ENCODE measurements around the gene AGFG2.

AGFG2 gene

DNA sequence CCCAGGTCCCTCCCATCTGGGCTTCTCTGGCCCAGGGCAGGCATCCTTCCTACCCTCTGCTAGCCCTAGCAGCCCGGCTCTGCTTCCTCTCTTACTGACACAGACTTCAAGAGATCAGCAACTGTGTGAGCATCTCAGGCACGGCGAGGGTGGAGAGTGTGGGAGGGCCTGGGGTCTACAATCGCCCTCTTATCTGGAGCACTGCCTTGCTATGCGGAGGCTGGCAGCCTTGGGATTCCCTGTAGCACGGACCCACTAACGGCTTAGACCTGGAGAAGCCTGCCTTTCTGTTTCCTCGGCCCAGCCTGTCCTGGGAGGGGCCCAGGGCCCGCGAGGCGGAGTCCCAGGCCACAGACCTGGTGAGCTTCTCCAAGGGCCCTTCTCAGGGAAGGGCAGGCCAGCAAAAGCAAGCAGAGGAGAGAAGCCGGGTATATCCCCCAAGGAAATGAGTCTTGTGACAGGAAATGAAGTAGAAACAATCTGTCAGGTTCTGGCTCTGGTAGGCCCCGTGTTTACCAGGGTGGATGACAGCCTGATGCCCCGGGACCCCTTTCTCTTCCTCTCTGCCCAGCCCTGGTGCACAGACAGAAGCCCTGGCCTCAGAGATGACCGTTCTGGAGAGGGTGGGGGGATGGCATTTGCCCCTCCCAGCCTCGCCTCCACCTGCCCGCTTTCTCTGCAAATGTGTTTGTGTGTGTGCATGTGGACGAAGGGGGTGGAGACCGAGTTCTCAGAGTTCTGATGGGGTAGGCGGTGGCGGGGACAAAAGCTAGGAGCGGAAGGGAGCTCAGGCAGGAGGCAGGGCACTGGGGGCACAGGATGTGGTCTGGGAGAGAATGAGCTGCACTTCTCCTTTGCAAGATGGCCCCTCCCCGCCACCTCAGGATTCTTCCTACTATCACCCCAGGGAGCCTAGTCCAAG, 44.4 kb downstream of the AGFG2 start:
- DNase-seq (ENCODE audit: low spot score) (peak; percentile 58), FAIRE-seq (no peak)

DNA sequence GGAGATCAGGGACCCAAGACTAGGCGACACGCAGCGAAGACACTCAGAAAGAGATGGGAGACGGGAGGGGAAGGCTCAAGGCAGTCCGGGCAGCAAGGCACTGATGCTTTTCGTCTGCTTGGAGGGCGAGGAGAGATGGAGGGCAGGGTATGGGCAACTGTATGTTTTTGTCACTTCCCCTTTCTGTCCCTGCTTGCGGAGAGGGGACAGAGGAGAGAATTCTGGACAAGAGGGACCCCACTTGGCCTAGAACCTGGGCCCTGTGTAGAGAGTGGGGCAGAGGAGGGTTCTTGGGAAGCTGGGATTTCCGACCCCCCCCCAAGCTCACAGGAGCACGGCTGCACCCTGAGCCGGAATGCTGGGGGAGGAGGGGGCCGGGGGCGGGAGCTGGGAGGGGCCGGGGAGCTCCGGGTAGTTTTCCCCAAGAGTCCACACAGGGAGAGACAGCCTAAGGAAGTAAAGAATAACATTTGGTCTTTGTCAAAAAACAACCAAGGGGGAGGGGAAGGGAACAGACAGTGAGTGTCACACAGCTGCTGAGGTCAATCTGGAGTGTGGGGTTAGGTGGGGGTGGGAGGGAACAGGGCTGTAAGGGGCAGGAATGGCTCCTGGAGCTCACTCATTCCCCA, 45.2 kb downstream of the AGFG2 start:
- peak; percentile 48 for FAIRE-seq

DNA sequence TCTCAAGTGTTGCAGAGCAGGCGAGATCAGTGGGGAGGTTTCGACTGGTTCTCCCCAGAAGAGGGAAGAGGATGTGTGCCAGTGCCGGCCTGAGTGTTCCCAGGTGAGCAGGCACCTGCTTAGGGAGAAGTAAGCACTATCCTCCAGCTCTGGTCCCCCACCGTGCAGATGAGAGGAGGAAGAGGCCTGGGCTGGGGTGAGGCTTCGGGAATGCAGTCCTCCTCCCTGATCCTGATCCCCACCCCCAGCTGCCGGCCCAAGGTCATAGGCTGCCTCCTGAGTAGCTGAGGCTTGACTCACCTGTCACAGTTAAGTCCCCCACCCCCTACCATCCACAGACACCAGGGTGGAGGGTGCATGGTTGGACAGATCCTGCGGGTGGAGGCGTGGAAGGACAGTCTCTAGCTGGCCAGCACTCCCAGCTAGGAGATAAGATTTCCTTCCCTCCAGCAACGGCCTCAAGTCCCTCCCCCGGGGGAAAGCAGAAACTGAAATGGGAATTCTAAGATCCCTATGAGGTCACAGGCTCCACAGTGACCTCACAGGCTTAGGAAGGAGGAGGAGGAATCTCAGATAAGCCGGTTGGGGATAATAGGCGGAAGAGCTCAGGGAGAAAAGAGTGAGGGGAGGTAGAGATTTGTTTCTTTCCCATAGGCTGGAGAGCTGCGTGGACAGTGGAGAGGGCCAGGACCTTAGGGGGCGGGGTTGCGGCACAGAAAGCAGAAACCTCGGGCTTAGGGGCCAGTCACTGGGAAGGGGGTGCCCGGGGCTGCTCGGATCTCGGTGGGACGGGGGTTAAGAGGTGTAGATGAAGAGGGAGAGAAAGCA, 45.9 kb downstream of the AGFG2 start:
- DNase-seq (ENCODE audit: low spot score) (peak; percentile 68), FAIRE-seq (peak; percentile 92)

More for the DNA sequence above, 45.2 kb downstream of the AGFG2 start:
- DNase-seq (ENCODE audit: low spot score), result peak; percentile 57

DNA sequence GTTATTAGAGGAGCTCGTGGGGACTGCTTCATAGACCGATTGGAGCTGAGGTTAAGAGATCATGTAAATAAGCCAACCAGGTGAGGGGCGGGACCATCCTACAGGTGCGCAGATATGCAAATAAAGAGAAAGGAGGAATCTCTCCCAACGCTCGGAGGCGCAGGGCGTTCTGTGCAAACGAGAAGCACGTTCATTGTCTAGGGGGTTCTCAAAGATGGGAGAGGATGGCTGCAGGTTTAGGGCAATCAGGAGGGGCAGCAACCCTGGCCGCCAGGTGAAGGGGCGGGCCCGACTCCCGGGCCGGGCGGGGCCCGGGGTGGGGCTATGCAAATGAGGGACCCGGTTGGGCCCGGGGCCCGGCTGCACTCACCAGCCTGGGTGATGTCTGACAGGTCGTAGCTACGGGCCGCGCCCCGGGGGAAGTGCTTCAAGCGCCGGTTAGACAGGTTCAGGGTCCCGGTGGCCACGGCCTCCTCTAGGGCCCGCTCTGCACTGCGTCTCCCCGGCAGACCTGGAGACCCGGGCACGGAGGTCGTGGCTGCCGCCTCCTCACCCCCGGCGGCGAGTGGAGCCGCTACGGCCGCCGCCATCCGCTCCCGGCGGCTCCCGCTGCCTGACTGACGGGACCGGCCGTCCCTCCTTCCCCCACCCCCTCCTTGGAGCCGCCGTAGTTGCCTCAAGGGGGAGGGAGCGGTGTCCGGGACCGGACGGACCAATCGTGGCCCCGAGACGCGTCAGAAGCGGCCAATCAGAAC, 46.7 kb downstream of the AGFG2 start, which contains the start of gene LRCH4:
TSS of gene LRCH4 (minus strand) at position 619 of the 755 bp plus-strand sequence. CDS start at position 590, 29 bp downstream.
- FAIRE-seq (no peak), DNase-seq (ENCODE audit: low spot score) (peak; percentile 88)

DNA sequence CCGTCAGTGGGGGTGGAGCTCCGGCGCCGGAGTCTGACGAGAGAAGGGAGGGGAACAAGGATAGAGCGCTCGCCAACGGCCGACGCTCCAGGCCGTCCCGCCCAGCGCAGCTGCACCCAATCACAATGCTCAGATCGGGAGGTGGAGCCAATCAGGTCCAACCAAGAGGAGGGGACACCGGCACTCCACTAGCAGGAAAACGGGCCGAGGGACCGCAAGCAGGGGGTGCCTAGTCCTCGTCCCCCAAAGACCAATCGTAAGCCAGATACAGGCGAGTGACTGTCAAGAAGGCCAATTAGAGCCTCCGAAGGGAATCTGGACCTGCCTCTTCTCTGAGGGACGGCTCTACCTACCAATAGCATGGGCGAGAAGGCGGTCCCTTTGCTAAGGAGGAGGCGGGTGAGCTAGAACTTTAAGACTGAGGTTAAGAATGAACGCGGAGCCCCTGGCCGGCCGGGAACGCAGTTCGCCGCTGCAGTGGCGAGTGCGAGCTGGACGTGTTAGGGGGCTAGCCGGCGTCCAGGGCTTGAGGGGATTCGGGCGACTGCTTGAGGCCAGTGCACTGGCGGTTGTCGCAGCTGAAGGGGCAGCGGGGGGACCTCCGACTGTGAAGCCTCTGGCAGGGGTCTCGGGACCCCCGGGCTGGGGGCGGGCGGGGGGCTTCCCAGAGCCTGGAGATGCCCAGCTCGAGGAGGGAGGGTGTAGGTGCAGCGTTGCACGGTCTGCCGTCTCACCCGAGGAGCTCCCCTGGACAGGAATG, 47.4 kb downstream of the AGFG2 start, which contains the start of gene FBXO24:
TSS of gene FBXO24 (plus strand) at position 63 of the 760 bp plus-strand sequence. CDS start at position 361, 298 bp downstream.
- DNase-seq (ENCODE audit: low spot score) (peak; percentile 100), FAIRE-seq (peak; percentile 99)

DNA sequence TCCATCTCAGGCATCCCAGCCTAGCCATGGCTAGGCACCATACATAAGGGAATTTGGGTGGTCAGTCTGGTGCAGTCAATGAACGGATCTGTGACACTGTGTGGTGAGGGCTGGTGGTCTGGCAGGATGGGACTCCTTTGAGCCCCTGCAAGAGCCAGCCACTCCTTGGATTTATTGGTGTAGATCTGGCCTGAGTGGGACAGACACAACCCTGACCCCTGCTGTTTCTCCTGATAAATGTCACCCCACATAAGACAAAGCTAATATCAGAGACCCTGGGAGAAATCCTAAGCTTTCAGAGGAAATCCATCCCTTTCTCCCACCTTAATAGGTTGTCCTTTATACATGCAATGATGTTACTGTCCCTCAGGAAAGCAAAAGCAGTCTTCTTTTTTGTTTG, 49.4 kb downstream of the AGFG2 start:
- DNase-seq (ENCODE audit: low spot score) (peak; percentile 45), FAIRE-seq (no peak)

DNA sequence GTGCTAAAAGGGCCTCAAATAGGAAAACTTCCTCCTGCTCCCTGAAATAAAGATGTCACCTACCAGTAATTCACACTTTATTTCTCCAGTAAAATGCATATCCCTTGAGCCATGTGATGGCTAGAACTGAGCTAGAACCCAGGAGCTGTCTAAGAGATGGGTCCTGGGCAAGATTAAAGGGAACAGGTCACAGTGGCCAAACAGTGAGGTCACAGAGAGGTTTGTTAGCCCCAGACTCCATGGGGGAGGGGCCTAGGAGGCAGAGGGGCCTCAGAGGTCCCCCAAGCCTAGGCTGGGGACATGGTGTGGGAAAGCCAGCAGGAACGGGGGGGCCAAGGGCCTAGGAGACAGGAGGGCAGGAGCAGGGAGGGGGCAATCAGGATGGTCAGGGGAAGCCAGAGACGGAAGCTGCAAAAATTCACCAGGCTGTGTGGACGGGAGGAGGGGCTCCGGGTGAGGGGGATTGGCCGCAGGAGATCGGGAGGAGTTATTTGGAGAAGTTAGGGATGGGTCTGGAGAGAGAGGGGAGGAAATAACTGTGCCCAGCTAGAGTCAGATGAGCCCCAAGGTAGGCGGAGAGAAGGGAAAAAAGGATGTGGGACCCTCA, 50.4 kb downstream of the AGFG2 start:
- DNase-seq (ENCODE audit: low spot score) (no peak), FAIRE-seq (no peak)

DNA sequence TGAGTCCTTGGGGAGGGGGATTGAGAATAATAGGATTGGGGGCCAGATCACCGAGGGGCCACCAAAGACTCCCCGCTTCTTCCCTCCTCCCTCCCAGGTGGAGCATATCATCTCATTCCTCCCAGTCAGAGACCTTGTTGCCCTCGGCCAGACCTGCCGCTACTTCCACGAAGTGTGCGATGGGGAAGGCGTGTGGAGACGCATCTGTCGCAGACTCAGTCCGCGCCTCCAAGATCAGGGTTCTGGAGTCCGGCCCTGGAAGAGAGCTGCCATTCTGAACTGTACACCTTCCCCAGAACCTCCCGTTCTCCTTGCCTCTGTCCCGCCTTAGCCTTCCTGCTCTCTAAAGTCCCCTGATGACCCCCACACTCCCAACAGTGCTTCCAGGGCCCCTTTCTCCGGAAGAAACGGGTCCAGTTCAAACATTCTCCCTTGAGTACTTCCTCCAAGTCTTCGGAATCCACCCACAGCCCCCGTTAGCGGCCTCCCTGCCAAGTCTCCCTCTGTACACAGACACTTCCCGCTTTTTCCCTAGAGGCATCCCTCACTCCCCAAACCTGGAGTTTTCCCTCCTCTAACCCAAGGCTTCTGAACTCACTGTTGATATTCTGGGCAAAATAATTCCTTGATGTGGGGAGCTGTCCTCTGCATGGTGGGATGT, 51.2 kb downstream of the AGFG2 start:
- no peak for DNase-seq (ENCODE audit: low spot score)
- FAIRE-seq, result no peak

DNA sequence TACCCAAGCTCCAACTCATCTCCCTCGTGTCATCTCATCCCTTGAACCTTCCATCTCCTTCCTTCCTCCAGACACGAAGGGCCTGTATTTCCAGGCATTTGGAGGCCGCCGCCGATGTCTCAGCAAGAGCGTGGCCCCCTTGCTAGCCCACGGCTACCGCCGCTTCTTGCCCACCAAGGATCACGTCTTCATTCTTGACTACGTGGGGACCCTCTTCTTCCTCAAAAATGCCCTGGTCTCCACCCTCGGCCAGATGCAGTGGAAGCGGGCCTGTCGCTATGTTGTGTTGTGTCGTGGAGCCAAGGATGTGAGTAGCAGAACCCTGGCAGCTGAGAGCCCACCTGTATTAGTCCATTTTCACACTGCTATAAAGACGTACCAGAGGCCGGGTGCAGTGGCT, 52.6 kb downstream of the AGFG2 start:
- FAIRE-seq, result no peak
- DNase-seq (ENCODE audit: low spot score), result no peak

DNA sequence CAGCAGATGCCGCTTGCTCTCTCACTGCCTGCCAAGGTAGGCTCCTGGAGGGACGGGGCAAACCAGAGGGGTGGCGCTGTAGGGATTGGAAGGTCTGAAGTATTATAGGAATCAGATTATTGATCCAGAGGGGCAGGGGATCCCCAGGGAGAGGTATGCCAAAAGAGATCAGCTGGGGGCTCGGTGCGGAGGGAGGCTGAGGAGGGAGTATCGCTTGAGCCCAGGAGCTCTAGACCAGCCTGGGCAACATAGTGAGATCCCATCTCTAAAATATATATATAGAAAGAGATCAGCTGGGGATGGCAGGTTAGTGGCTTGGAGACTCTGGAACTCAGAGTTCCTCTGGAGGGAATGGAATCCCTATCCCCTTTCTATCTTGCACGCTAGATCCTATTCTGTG, 56.2 kb downstream of the AGFG2 start:
- DNase-seq (ENCODE audit: low spot score), result no peak
- no peak for FAIRE-seq

DNA sequence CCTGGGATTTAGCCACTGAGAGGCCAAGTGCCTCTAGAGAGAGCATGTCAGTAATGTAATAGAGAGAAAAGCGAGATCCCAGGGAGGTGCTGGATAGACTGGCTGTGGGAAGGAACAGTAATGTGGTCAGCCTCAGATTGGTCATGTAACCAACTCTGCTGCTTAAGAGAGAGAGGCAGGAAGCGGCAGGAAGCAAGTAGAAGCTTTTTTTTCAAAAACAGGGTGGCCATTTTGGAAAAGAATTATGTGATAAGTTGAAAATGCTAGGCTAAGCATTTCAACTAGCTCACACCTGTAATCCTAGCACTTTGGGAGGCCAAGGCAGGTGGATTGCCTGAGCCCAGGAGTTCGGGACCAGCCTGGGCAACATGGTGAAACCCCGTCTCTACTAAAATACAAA, 59.4 kb downstream of the AGFG2 start:
- DNase-seq (ENCODE audit: low spot score), result no peak
- FAIRE-seq, result no peak

DNA sequence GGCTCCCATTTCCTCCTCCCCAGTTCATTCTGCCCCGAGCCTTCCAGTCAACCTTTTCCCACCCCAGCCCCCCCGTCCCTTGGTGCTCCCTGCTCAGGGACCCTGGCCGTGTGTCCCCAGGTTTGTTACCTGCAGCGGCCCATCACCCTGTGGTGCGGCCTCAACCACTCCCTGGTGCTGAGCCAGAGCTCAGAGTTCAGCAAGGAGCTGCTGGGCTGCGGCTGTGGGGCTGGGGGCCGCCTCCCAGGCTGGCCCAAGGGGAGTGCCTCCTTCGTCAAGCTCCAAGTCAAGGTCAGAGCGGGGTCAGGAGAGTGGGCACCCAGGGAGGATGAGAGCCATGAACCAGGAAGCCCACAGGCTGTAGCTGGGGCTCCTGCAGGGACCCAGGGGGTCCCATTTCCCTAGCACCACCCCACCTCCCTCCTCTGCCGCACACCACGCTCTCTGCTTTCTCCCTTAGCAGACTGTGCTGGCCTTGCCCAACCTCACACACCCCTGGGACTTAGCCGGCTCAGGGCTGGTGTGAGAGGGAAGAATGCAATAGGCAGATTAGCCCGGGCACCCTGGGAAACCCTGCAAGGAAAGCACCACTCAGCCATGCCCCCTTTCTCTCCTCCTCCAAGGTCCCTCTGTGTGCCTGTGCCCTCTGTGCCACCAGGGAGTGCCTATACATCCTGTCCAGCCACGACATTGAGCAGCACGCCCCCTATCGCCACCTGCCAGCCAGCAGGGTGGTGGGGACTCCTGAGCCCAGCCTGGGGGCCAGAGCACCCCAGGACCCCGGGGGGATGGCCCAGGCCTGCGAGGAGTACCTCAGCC, 61.1 kb downstream of the AGFG2 start:
- DNase-seq (ENCODE audit: low spot score) (no peak), FAIRE-seq (no peak)

DNA sequence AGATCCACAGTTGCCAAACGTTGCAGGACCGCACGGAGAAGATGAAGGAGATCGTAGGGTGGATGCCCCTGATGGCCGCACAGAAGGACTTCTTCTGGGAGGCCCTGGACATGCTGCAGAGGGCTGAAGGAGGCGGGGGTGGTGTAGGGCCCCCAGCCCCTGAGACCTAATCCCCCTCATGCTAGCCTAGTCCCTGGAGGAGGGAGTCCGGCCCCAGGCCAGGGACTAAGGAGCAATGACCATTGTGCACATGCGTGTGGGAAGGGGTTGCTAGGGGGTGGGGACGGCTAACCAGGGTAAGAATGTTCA, 61.7 kb downstream of the AGFG2 start:
- FAIRE-seq (no peak), DNase-seq (ENCODE audit: low spot score) (no peak)

DNA sequence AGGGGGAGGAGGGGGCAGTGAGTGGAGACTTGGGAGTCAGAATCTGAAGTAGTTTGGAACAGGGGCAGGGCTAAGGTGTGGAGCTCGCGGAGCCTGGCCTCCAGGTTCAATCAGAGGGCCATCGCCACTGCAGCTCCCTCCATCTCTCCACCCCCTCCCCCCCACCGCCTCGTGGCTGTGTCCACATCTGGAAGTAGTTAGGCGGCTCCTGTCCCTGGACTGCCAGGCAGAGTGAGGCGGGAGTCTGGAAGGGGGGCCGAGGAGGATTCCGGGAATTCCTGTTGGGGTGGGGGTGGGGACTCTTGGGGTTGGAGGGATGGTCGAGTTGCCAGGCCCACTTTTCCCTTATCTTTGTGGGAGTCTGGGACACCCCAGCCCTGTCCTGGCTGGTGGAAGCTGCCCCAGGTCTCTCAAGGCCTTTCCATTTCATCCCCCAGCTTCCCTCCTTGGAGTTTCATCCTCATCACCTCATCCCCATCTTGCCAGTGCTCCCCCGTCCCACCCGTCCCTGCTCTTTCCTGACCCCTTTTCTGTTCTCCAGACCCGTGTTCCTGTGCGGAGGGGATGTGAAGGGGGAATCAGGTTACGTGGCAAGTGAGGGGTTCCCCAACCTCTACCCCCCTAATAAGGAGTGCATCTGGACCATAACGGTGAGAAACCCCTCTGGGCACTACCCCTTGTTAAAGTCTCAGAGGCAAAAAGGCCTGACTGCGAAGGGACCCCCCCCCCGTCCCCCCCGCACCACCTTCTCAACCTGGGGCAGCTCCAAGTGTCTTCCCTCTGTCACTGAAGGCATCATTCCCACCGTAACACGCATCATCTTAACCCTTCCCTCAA, 64.1 kb downstream of the AGFG2 start:
- DNase-seq (ENCODE audit: low spot score) (peak; percentile 82), FAIRE-seq (peak; percentile 69)

DNA sequence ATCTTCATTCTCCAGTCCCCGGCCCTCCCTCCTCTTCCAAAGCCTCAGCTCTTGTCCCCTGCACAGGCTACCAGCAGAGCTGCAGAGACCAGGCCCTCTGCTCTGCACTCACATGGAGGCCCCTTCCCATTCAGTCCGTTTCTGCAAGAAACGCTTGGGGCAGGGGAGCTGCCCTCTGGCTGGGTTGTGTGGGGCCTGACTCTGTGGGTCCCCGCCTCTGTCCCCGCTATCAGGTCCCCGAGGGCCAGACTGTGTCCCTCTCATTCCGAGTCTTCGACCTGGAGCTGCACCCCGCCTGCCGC, 64.7 kb downstream of the AGFG2 start:
- DNase-seq (ENCODE audit: low spot score) (peak; percentile 56), FAIRE-seq (no peak)

DNA sequence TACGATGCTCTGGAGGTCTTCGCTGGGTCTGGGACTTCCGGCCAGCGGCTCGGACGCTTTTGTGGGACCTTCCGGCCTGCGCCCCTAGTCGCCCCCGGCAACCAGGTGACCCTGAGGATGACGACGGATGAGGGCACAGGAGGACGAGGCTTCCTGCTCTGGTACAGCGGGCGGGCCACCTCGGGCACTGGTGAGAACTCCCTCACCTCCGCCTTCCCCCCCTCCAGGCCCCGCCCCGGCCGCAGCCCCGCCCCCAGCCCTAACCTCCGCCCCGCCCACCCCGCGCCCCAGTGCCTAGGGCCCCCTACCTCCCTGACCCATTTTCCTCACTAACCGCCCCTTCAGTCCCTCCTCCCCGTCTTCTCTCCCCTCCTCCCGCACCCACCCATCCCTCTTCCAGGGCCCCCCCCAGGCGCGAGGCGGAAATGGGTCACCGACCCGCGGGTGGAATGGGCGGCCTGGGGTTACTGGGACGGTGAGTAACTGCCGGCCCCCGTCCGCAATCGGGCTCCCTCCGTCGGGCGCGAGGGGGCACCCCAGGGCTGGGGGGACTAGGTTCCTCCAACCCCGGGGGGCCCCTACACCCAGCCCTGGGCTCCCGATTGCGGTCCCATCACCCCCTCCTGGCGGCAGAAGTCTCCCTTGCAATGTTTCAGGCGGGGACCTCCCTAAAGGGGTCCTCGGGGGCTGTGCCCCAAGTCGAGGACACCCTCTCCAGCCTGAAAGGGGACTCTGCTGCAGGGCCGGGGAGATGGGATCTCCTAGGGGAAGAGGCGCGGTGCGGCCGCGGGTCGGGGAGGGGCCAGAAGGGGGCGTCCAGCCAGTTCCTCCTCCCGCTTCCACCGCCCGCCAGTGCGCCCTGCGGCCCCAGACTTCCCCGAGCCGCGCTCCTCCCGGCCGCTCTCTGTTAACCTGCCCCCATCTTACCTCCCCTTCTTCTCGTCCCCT, 65.3 kb downstream of the AGFG2 start:
- DNase-seq (ENCODE audit: low spot score), result peak; percentile 95
- FAIRE-seq, result peak; percentile 37
